ENCODE data around the gene SPTBN1.
"Not testable (repeated sequence)": the region's sequence is repeated elsewhere in the genome, so short reads cannot be mapped to it uniquely, and the experiment has no call there.

The SPTBN1 gene

DNA sequence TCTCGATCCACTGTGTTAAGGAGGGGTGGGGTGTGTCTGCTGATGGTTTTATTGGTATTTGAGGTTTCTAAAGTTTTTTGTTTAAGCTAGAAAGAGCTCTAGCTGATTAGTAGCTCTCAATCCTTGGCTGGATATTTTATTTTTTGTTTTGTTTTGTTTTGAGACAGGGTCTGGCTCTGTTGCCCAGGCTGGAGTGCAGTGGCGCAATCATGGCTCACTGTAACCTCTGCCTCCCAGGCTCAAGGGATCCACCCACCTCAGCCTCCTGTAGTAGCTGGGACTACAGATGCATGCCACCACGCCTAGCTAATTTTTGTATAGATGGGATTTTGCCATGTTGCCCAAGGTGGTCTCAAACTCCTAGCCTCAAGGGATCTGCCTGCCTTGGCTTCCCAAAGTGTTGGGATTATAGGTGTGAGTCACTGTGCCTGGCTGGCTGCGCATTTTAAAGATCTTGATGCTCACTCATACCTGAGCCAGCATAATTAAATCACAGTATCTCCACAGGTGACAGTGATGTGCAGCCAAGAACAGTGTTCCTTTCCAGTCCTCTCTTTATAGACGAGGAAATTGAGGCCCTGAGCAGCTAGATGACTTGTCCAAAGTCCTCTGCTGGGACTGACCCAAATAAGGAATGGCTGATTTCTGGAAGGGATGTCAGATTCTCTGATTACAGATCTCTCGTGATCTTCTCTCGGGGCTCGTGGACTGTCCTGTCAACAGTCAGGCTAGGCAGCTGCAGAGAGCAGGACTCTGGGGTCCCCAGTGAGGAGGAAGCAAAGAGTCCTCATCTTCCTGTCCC, 44.5 kb downstream of the SPTBN1 start:
- H3K4me1 ChIP-seq (ENCODE audit: control insufficient read depth, insufficient read depth, low read length, unreplicated experiment) = peaks cover 47% of the 10 kb centered on the region
- no peaks in the 10 kb centered on the region for H3K36me3 ChIP-seq (ENCODE audit: insufficient read depth, low read length)
- H3K27me3 ChIP-seq (ENCODE audit: insufficient read depth, low read length) = no peaks in the 10 kb centered on the region
- no peak overlapping the region for H3K4me3 ChIP-seq (ENCODE audit: low read depth, low read length)
- no peak overlapping the region for H3K27ac ChIP-seq (ENCODE audit: low read depth, low read length)
- peaks cover 90% of the 10 kb centered on the region for H3K79me2 ChIP-seq (ENCODE audit: control insufficient read depth, insufficient read depth, low read length, unreplicated experiment)
- H2AFZ ChIP-seq (ENCODE audit: low read length, unreplicated experiment) = no peak overlapping the region

DNA sequence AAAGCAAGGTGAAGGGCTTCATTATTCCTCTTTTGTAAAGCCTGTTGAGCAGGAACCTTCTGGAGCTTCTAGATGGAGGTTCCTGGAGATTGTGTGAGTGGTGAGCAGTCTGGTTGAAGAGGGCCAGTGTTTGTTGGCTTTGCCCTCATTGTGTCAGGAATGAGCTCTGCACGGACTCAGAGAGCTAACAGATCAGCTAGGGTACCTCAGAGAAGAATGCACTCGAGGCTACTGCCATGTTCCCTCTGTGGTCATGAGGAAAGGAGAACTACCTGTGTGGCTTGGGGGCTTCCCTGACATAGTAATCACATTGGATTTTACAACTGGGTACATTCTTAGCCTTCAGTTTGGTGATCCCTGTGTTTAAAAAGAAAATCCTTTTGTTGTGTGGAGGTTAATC, 46.6 kb downstream of the SPTBN1 start:
- H3K4me1 ChIP-seq (ENCODE audit: control insufficient read depth, insufficient read depth, low read length, unreplicated experiment) = peaks cover 41% of the 10 kb centered on the region
- H3K27me3 ChIP-seq (ENCODE audit: insufficient read depth, low read length) = no peaks in the 10 kb centered on the region
- H3K4me3 ChIP-seq (ENCODE audit: low read depth, low read length) = no peak overlapping the region
- H2AFZ ChIP-seq (ENCODE audit: low read length, unreplicated experiment) = no peak overlapping the region
- H3K79me2 ChIP-seq (ENCODE audit: control insufficient read depth, insufficient read depth, low read length, unreplicated experiment) = peaks cover 88% of the 10 kb centered on the region
- H3K36me3 ChIP-seq (ENCODE audit: insufficient read depth, low read length) = no peaks in the 10 kb centered on the region
- no peak overlapping the region for H3K27ac ChIP-seq (ENCODE audit: low read depth, low read length)

DNA sequence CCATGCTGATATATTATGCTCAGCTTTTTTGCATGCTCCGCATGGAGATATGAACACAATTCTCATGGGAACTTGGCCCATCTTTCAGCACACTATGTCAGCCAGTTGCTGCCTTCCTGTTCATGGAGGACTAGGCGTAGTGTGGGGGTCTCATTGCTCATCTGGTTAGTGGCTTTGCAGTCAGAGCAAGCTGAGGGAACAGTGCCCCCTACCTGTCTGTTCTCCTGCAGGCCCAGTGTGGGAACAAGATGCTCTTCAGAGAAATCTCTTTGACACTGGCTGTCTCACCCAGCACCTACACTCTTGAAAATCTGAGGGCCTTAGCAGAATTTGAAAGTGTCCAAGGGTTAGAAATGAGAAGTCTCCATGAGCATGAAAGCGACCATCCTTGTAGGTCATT, 47.1 kb downstream of the SPTBN1 start:
- Histone ChIP-seq H3K36me3 (ENCODE audit: insufficient read depth, low read length) (no peaks in the 10 kb centered on the region), H2AFZ (ENCODE audit: low read length, unreplicated experiment) (no peak overlapping the region), H3K27me3 (ENCODE audit: insufficient read depth, low read length) (no peaks in the 10 kb centered on the region), H3K79me2 (ENCODE audit: control insufficient read depth, insufficient read depth, low read length, unreplicated experiment) (peaks cover 89% of the 10 kb centered on the region), H3K27ac (ENCODE audit: low read depth, low read length) (no peak overlapping the region), H3K4me3 (ENCODE audit: low read depth, low read length) (no peak overlapping the region), H3K4me1 (ENCODE audit: control insufficient read depth, insufficient read depth, low read length, unreplicated experiment) (peaks cover 39% of the 10 kb centered on the region)

- H3K36me3 ChIP-seq (ENCODE audit: insufficient read depth, low read length) = no peaks in the 10 kb centered on the region
These were observed 47.7 kb downstream of the SPTBN1 start for GRCh38 chr2:54503828-54504227.

GRCh38 chr2:54504866-54505265, 48.7 kb downstream of the SPTBN1 start:
- Histone ChIP-seq H2AFZ (ENCODE audit: low read length, unreplicated experiment) (no peak overlapping the region), H3K4me1 (ENCODE audit: control insufficient read depth, insufficient read depth, low read length, unreplicated experiment) (peaks cover 30% of the 10 kb centered on the region), H3K27me3 (ENCODE audit: insufficient read depth, low read length) (no peaks in the 10 kb centered on the region), H3K36me3 (ENCODE audit: insufficient read depth, low read length) (no peaks in the 10 kb centered on the region), H3K27ac (ENCODE audit: low read depth, low read length) (no peak overlapping the region), H3K79me2 (ENCODE audit: control insufficient read depth, insufficient read depth, low read length, unreplicated experiment) (peaks cover 84% of the 10 kb centered on the region), H3K4me3 (ENCODE audit: low read depth, low read length) (no peak overlapping the region)

More at GRCh38 chr2:54503828-54504227, 47.7 kb downstream of the SPTBN1 start:
- Histone ChIP-seq H3K27me3 (ENCODE audit: insufficient read depth, low read length) (no peaks in the 10 kb centered on the region), H3K27ac (ENCODE audit: low read depth, low read length) (no peak overlapping the region), H3K4me1 (ENCODE audit: control insufficient read depth, insufficient read depth, low read length, unreplicated experiment) (peaks cover 39% of the 10 kb centered on the region), H2AFZ (ENCODE audit: low read length, unreplicated experiment) (no peak overlapping the region), H3K79me2 (ENCODE audit: control insufficient read depth, insufficient read depth, low read length, unreplicated experiment) (peaks cover 88% of the 10 kb centered on the region), H3K4me3 (ENCODE audit: low read depth, low read length) (no peak overlapping the region)

DNA sequence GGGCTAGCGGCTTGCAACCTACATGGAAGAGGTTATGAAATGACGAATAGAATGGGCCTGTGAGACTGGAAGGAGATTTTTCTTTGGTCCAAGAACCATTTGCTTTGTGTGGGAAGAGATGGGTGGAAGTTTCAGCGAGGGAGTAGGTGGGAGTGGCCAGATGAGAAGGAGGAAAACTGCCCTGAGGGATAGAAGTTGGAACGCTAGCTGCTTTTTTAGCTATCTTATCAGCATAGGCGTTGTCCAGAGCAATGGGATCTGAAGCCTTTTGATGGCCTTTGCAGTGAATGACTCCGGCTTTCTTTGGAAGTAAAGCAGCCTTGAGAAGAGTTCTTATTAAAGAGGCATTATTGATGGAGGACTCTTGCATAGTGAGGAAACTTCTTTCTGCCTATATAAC, 52.4 kb downstream of the SPTBN1 start:
- Histone ChIP-seq H3K79me2 (ENCODE audit: control insufficient read depth, insufficient read depth, low read length, unreplicated experiment) (peaks cover 81% of the 10 kb centered on the region), H3K27me3 (ENCODE audit: insufficient read depth, low read length) (no peaks in the 10 kb centered on the region), H3K4me3 (ENCODE audit: low read depth, low read length) (no peak overlapping the region), H3K4me1 (ENCODE audit: control insufficient read depth, insufficient read depth, low read length, unreplicated experiment) (peaks cover 16% of the 10 kb centered on the region), H3K27ac (ENCODE audit: low read depth, low read length) (no peak overlapping the region), H2AFZ (ENCODE audit: low read length, unreplicated experiment) (no peak overlapping the region), H3K36me3 (ENCODE audit: insufficient read depth, low read length) (no peaks in the 10 kb centered on the region)

DNA sequence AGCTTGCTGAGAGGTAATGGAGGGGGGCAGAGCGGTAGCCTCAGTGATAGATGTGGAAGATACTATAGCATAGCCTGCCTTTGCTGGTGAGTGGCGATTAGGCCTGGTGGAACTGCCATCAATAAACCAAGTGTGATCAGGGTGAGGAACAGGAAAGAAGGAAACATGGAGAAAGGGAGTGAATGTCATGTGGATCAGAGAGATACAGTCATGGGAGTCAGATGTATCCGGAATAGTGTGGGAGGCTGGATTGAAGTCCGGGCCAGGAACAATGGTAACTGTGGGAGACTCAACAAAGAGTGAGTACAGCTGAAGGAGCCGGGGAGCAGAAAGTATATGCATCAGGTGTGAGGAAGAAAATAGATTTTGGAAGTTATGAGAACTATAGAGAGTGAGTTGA, 52.9 kb downstream of the SPTBN1 start:
- H3K27me3 ChIP-seq (ENCODE audit: insufficient read depth, low read length); H2AFZ ChIP-seq (ENCODE audit: low read length, unreplicated experiment); H3K27ac ChIP-seq (ENCODE audit: low read depth, low read length); H3K4me3 ChIP-seq (ENCODE audit: low read depth, low read length); H3K36me3 ChIP-seq (ENCODE audit: insufficient read depth, low read length): not testable (repeated sequence)
- H3K4me1 ChIP-seq (ENCODE audit: control insufficient read depth, insufficient read depth, low read length, unreplicated experiment) = peaks cover 12% of the 10 kb centered on the region
- peaks cover 78% of the 10 kb centered on the region for H3K79me2 ChIP-seq (ENCODE audit: control insufficient read depth, insufficient read depth, low read length, unreplicated experiment)

DNA sequence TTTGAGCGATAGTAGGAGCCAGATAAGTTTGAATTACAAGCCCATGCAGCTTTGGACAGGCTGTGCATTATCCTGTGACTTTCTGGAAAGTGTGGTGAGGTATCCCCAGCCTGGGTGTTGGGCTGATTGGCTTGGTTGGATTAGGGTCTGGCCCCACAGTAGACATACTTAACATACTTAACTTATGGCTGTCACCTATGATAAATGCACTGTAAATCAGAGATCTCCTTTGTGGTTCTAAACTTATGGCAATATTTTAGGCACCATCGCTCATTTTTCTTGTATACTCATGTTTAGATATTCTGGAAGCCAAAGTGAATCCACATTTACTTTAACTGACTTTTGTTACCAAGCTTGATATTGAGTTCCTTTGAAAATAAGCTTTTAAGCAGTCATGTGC, 54.8 kb downstream of the SPTBN1 start:
- Histone ChIP-seq H2AFZ (ENCODE audit: low read length, unreplicated experiment) (no peak overlapping the region), H3K4me1 (ENCODE audit: control insufficient read depth, insufficient read depth, low read length, unreplicated experiment) (peaks cover 13% of the 10 kb centered on the region), H3K4me3 (ENCODE audit: low read depth, low read length) (no peak overlapping the region), H3K36me3 (ENCODE audit: insufficient read depth, low read length) (no peaks in the 10 kb centered on the region), H3K27me3 (ENCODE audit: insufficient read depth, low read length) (no peaks in the 10 kb centered on the region), H3K79me2 (ENCODE audit: control insufficient read depth, insufficient read depth, low read length, unreplicated experiment) (peaks cover 77% of the 10 kb centered on the region), H3K27ac (ENCODE audit: low read depth, low read length) (no peak overlapping the region)

DNA sequence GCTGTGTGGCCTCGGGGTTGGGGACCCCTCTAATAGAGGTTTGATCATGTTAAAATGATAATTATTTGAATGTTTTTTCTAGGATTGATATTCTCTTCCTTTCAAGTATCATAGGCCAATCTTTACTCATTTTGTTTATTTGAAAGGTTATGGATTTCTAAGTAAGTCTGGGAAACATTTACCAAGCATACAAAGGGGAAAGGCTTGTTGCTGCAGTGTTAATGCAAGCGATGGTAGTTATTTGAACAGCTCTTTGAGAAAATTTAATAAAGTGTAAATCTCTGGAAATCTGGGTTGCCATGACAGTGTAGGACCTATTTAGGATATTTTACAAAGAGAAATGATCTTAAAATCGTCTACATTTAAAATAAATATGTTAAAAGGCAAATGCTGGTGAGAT, 56.1 kb downstream of the SPTBN1 start:
- peaks cover 13% of the 10 kb centered on the region for H3K4me1 ChIP-seq (ENCODE audit: control insufficient read depth, insufficient read depth, low read length, unreplicated experiment)
- peaks cover 82% of the 10 kb centered on the region for H3K79me2 ChIP-seq (ENCODE audit: control insufficient read depth, insufficient read depth, low read length, unreplicated experiment)
- no peak overlapping the region for H3K4me3 ChIP-seq (ENCODE audit: low read depth, low read length)
- no peaks in the 10 kb centered on the region for H3K27me3 ChIP-seq (ENCODE audit: insufficient read depth, low read length)
- H2AFZ ChIP-seq (ENCODE audit: low read length, unreplicated experiment) = no peak overlapping the region
- no peak overlapping the region for H3K27ac ChIP-seq (ENCODE audit: low read depth, low read length)
- H3K36me3 ChIP-seq (ENCODE audit: insufficient read depth, low read length) = no peaks in the 10 kb centered on the region

DNA sequence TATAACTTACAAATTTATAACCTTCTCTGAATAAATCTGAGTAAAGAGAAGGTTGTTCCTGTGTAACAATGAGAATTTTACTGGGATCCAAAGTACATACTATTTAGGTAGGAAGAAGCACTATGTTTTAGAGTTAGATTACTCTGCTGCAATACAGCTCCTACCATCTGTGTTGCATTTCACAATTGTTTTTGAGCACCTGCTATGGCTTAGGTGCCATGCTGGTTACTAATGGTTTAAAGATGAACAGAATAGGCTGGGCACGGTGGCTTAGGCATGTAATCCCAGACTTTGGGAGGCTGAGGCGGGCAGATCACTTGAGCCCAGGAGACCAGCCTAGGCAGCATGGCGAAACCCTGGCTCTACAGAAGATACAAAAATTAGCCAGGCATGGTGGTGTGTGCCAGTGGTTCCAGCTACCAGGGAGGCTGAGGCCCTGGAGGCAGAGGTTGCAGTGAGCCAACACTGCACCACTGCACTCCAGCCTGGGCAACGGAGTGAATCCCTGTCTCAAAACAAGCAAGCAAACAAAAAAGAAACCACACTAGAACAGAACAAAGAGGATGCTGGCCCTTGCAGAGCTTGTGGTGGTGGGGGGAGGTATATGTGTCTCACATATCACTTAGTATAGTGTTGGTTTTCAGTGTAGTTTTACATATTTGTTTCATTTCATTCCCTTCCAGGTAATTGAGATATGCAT, 56.7 kb downstream of the SPTBN1 start:
- Histone ChIP-seq H3K4me1 (ENCODE audit: control insufficient read depth, insufficient read depth, low read length, unreplicated experiment) (peaks cover 13% of the 10 kb centered on the region), H3K79me2 (ENCODE audit: control insufficient read depth, insufficient read depth, low read length, unreplicated experiment) (peaks cover 81% of the 10 kb centered on the region), H3K27me3 (ENCODE audit: insufficient read depth, low read length) (no peaks in the 10 kb centered on the region), H2AFZ (ENCODE audit: low read length, unreplicated experiment) (no peak overlapping the region), H3K27ac (ENCODE audit: low read depth, low read length) (no peak overlapping the region), H3K4me3 (ENCODE audit: low read depth, low read length) (no peak overlapping the region), H3K36me3 (ENCODE audit: insufficient read depth, low read length) (no peaks in the 10 kb centered on the region)

- no peak overlapping the region for H3K4me3 ChIP-seq (ENCODE audit: low read depth, low read length)
- H3K4me1 ChIP-seq (ENCODE audit: control insufficient read depth, insufficient read depth, low read length, unreplicated experiment) = peaks cover 13% of the 10 kb centered on the region
- H3K27ac ChIP-seq (ENCODE audit: low read depth, low read length) = no peak overlapping the region
- H2AFZ ChIP-seq (ENCODE audit: low read length, unreplicated experiment) = no peak overlapping the region
- H3K79me2 ChIP-seq (ENCODE audit: control insufficient read depth, insufficient read depth, low read length, unreplicated experiment) = peaks cover 80% of the 10 kb centered on the region
- H3K27me3 ChIP-seq (ENCODE audit: insufficient read depth, low read length) = no peaks in the 10 kb centered on the region
- H3K36me3 ChIP-seq (ENCODE audit: insufficient read depth, low read length) = no peaks in the 10 kb centered on the region
These were observed 57.2 kb downstream of the SPTBN1 start for GRCh38 chr2:54513363-54513715.

Data from ACC112 (cell line).